ENCODE data around the gene MORN3.
"Not testable (repeated sequence)": the region's sequence is repeated elsewhere in the genome, so short reads cannot be mapped to it uniquely, and the experiment has no call there.

Gene MORN3

DNA sequence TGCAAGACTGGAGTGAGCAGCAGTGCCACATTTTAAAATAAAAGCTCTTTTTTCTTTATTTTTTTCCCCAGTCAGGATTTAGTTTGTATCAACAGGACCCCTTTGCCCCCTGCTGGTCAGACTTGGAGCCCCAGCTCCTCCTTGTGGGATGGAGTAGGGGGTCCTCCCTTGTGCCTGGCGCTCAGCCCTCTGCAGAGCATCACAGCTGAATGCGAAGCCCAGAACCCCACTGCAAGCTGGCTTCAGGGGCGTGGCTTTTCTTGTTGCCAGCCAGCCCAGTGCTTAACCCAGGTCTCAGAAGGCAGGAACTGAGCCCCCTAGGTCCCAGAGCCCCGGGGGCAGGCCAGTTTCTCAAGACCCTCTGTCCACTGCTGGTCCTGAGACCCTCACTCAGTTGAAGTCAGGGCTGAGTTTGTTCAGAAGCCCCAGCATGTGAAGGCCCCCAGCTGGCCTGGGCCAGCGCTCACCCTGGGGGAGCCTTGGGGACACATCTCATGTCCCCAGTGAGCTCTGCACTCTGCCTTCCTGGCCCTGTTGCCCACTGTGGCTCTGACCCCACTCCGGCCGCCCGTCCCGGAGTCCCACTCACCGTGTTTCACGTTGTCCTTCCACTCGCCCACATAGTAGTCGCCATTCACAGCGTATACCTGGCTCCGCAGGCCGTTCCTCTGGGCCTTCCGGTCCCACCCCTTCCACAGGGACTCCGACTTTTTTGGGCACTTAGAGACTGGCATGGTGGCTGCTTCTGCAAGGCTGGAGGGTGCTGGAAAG, 519 bp downstream of the MORN3 start:
- Histone ChIP-seq H3K4me1 (ENCODE audit: low read depth, poor library complexity, severe bottlenecking) (peaks cover 16% of the 10 kb centered on the region), H3K27ac (no peak overlapping the region), H3K27me3 (ENCODE audit: insufficient read depth, low read depth) (no peaks in the 10 kb centered on the region), H3K4me3 (IDR thresholded peaks at IDR 0.05; ENCODE audit: insufficient read depth, low read depth, low read length) (no peak overlapping the region), H3K36me3 (ENCODE audit: insufficient read depth) (no peaks in the 10 kb centered on the region), H3K79me2 (ENCODE audit: insufficient read depth, low read depth) (no peaks in the 10 kb centered on the region), H4K20me1 (ENCODE audit: insufficient read depth) (no peaks in the 10 kb centered on the region), H3K9ac (no peak overlapping the region), H3K4me2 (no peak overlapping the region), H2AFZ (ENCODE audit: low read depth) (no peak overlapping the region)
- TF ChIP-seq CTCF (conservative IDR thresholded peaks at IDR 0.05; ENCODE audit: low read depth, low read length), result peak; percentile 64

GRCh38 chr12:121666829-121667228, 2.6 kb downstream of the MORN3 start:
- H4K20me1 ChIP-seq (ENCODE audit: insufficient read depth); H3K79me2 ChIP-seq (ENCODE audit: insufficient read depth, low read depth); H2AFZ ChIP-seq (ENCODE audit: low read depth); H3K27ac ChIP-seq; H3K27me3 ChIP-seq (ENCODE audit: insufficient read depth, low read depth); H3K9ac ChIP-seq; H3K4me1 ChIP-seq (ENCODE audit: low read depth, poor library complexity, severe bottlenecking); H3K36me3 ChIP-seq (ENCODE audit: insufficient read depth); H3K4me2 ChIP-seq; H3K4me3 ChIP-seq (IDR thresholded peaks at IDR 0.05; ENCODE audit: insufficient read depth, low read depth, low read length): not testable (repeated sequence)

DNA sequence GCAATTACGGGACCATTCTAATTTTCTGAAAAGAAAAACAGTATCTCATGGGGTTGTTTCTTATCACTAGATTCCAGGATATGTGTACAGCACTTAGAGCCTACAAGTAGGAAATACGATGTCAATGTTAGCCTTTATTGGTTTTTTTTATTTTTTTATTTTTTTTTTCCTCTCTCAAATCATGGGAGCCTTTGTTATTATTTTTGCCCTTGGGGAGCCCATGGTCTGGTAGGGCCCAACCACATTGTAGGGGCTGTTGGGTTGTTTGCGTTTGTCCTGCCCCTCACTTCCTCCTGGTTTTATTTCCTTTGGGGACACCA, 5.9 kb downstream of the MORN3 start:
- no peak for TF ChIP-seq CTCF (conservative IDR thresholded peaks at IDR 0.05; ENCODE audit: low read depth, low read length)
- Histone ChIP-seq H3K79me2 (ENCODE audit: insufficient read depth, low read depth) (no peaks in the 10 kb centered on the region), H2AFZ (ENCODE audit: low read depth) (peak overlapping the region; percentile 41; the same call in 1 of the 2 replicates), H3K36me3 (ENCODE audit: insufficient read depth) (no peaks in the 10 kb centered on the region), H3K4me3 (IDR thresholded peaks at IDR 0.05; ENCODE audit: insufficient read depth, low read depth, low read length) (no peak overlapping the region), H3K4me2 (no peak overlapping the region; the same call in 1 of the 2 replicates), H3K27ac (no peak overlapping the region), H4K20me1 (ENCODE audit: insufficient read depth) (no peaks in the 10 kb centered on the region), H3K9ac (no peak overlapping the region), H3K27me3 (ENCODE audit: insufficient read depth, low read depth) (no peaks in the 10 kb centered on the region), H3K4me1 (ENCODE audit: low read depth, poor library complexity, severe bottlenecking) (no peaks in the 10 kb centered on the region)

- H4K20me1 ChIP-seq (ENCODE audit: insufficient read depth); H3K4me2 ChIP-seq; H3K27me3 ChIP-seq (ENCODE audit: insufficient read depth, low read depth); H3K79me2 ChIP-seq (ENCODE audit: insufficient read depth, low read depth); H3K27ac ChIP-seq; H3K9ac ChIP-seq; H3K4me1 ChIP-seq (ENCODE audit: low read depth, poor library complexity, severe bottlenecking); H2AFZ ChIP-seq (ENCODE audit: low read depth); H3K4me3 ChIP-seq (IDR thresholded peaks at IDR 0.05; ENCODE audit: insufficient read depth, low read depth, low read length); H3K36me3 ChIP-seq (ENCODE audit: insufficient read depth): not testable (repeated sequence)
These were observed 7.9 kb downstream of the MORN3 start for GRCh38 chr12:121661353-121662105.

DNA sequence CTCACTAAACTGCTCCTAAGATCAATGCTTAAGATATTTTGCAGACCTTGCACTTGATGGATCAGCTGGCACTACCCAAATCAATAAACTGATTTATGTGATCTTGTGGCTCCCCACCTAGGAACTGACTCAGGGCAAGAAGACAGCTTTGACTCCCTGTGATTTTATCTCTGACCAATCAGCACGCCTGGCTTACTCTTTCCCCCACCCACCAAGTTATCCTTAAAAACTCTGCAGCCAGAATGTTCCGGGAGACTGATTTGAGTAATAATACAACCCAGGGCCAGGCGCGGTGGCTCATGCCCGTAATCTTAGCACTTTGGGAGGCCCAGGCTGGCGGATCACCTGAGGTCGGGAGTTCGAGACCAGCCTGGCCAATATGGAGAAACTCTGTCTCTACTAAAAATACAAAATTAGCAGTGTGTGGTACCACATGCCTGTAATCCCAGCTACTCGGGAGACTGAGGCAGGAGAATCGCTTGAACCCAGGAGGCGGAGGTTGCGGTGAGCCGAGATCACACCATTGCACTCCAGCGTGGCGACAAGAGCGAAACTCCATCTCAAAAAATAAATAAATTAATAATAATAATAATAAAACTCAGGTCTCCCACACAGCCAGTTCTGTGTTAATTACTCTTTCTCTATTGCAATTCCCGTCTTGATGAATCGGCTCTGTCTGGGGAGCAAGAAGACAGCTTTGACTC, 12.0 kb downstream of the MORN3 start:
- Histone ChIP-seq H3K4me3 (IDR thresholded peaks at IDR 0.05; ENCODE audit: insufficient read depth, low read depth, low read length) (no peak overlapping the region), H3K27me3 (ENCODE audit: insufficient read depth, low read depth) (no peaks in the 10 kb centered on the region), H3K27ac (no peak overlapping the region), H2AFZ (ENCODE audit: low read depth) (no peak overlapping the region), H4K20me1 (ENCODE audit: insufficient read depth) (no peaks in the 10 kb centered on the region), H3K4me2 (no peak overlapping the region), H3K9ac (no peak overlapping the region), H3K4me1 (ENCODE audit: low read depth, poor library complexity, severe bottlenecking) (no peaks in the 10 kb centered on the region), H3K36me3 (ENCODE audit: insufficient read depth) (no peaks in the 10 kb centered on the region), H3K79me2 (ENCODE audit: insufficient read depth, low read depth) (no peaks in the 10 kb centered on the region)
- no peak for TF ChIP-seq CTCF (conservative IDR thresholded peaks at IDR 0.05; ENCODE audit: low read depth, low read length)
